HL-60/S4 treated with phorbol 12-myristate 13-acetate at 8.2 ng/mL for 4 days and 3 days (cell line): Measurements from ENCODE around the gene SLC6A19.

Source experiments
- in situ Hi-C: fragments of 300-500 bp; cut with MboI; formaldehyde crosslinking; loops from 2 replicates; pipeline ENCODE4 v1.15.0; 2022; ENCODE audit warnings: low sequenced_read_pairs

Gene SLC6A19

DNA sequence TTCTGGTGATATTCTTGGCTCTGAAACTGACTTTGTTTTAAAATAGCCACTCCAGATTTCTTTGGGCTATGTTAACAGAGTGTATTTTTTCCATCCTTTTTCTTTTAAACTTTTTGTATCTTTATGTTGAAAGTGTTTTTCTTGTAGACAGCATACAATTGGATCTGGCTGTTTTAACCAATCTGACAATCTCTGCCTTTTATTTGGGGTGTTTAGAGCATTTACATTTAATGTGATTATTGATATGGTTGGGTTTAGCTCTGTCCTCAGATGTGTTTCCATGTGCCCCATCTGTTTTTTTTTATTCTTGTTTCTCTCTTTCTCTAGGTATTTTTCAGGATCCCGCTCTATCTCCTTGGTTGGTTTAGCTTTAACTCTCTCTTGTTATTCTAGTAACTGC, 34.4 kb downstream of the SLC6A19 start:
- in situ Hi-C loops, result no loop called here

DNA sequence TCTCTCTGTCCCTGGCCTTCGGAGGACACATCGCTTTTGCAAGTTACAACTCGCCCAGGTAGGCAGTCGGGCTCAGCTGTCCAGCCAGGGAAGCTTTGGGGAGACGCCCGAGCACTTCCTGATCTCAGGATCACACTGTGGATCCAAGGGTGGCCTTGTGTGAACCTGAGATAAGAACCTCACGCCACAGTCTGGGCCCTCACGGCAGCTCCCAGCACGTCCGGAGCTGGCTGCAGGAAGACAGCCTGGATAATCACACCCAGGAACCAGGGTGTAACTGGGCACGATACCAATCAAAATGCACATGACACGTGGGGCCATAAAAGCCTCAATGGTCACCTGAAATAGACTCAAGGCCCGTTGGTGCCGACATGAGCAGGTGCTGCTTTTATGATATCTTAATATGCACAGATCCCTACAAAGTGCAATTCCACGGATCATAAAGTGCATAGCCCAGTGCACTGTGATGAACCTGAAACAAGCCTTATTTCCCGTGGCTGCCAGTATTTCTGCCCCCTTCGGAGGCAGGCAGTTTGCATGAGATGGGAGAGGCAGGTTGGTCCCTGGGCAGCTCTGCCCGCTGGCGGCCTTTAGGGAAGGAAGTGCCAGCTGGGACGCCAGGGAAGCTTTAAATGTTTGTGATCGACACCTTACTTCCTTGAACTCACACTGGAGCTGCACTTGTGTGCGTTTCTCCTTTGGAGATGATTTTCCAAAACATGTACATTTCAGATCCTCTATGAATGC, 38.3 kb downstream of the SLC6A19 start:
- in situ Hi-C loops, result no loop called here

DNA sequence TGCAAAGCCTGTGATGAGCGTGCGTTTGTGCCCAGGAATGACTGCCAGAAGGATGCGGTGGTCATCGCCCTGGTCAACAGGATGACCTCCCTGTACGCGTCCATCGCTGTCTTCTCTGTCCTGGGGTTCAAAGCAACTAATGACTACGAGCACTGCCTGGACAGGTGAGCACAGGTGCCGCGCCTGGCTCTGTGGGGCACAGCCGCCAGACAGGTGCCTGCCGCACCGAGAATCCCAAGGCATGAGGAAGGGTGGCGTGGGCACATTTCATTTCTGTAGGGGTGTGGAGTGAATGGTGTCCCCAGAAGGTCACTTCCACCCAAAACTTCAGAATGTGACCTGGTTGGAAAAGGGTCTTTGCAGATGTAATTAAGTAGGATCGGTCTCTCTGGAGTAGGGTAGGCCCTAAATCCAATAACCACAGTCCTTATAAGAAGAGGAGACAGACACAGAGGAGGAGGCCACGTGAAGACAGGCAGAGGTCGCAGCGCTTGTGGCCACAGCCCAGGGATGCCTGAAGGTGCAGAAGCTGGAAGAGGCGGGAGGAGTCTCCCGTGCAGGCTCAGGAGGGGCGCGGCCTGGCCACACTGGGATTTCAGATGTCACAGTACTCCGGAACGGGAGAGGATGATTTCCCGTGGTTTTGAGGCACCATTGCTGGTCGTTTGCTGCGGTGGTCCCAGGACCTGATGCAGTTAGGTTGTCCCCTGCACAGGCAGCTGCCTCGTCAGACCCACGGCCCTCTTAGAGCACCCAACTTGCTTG, 39.3 kb downstream of the SLC6A19 start:
- in situ Hi-C loops, result no loop called here

- in situ Hi-C loops, result no loop called here
Measured at GRCh38 chr5:1241509-1242080, 40.2 kb downstream of the SLC6A19 start.

DNA sequence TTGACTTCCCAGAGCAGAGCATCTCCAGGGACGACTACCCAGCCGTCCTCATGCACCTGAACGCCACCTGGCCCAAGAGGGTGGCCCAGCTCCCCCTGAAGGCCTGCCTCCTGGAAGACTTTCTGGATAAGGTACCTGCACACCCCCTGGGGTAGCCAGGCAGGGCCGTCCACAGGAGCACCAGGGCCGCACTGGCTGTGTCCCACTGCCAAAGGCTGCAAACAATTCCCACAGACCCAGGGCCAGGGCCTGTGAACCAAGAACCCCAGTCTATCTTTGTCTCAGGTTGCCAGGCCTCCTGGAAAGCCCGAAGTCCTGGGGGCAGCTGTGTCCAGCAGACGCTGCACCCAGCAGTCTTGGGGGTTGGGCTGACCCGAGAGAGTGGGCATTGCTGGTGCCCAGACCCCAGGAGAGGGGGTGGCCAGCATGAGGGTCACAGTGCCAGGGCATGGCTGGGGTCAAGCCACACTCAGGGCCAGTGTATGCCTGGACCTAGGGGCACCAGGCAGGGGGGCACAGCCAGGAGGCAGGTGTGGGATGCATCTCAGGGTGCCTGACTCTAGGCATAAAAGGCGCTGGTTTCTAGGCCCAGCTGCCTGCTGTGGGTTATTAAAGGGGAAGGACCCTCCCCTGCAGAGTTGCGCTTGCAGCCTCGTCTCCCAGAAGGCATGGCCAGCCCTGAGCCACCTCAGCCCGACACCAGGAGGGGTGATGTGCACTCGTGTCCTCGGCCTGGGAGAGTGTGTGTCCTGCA, 41.5 kb downstream of the SLC6A19 start:
- in situ Hi-C loops, result no loop called here

DNA sequence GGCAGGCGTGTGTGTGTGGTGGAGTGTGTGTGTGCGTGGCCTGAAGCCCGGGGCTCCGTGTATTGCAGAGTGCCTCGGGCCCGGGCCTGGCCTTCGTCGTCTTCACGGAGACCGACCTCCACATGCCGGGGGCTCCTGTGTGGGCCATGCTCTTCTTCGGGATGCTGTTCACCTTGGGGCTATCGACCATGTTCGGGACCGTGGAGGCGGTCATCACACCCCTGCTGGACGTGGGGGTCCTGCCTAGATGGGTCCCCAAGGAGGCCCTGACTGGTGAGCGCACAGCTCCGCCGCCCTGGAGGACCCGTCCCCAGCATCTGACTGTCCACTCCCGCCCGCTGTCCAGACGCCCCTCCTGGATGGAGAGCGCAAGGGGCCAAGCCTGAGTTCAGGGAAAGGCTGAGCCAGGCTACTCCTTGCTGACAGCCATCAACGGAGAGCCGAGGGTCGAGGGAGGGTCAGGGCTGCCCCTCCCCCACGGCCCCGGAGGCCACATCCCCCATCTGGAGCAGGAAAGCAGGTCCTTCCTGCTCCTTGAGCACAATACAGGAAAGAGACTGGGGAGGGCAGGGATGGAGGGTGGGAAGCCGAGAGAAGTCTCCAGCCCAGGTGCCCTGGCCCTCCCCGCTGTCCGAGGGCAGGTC, 42.2 kb downstream of the SLC6A19 start:
- in situ Hi-C loops, result no loop called here

DNA sequence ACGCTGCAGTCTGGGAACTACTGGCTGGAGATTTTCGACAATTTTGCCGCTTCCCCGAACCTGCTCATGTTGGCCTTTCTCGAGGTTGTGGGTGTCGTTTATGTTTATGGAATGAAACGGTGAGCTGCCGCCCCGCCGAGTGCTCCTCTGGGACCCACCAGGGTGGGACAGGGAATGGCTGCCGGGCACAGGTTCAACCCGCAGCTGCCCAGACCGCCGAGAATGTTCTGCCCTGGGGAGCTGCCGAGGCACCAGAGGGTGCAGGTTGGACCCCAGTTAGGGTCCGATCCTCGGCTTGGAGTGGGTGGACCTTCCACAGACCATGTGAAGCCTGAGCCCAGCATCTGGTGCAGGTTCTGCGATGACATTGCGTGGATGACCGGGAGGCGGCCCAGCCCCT, 42.9 kb downstream of the SLC6A19 start:
- in situ Hi-C loops, result no loop called here

GRCh38 chr5:1244976-1245375, 43.6 kb downstream of the SLC6A19 start:
- in situ Hi-C loops, result no loop called here

- in situ Hi-C loops, result no loop called here
Measured at GRCh38 chr5:1245905-1246576, 44.6 kb downstream of the SLC6A19 start.

DNA sequence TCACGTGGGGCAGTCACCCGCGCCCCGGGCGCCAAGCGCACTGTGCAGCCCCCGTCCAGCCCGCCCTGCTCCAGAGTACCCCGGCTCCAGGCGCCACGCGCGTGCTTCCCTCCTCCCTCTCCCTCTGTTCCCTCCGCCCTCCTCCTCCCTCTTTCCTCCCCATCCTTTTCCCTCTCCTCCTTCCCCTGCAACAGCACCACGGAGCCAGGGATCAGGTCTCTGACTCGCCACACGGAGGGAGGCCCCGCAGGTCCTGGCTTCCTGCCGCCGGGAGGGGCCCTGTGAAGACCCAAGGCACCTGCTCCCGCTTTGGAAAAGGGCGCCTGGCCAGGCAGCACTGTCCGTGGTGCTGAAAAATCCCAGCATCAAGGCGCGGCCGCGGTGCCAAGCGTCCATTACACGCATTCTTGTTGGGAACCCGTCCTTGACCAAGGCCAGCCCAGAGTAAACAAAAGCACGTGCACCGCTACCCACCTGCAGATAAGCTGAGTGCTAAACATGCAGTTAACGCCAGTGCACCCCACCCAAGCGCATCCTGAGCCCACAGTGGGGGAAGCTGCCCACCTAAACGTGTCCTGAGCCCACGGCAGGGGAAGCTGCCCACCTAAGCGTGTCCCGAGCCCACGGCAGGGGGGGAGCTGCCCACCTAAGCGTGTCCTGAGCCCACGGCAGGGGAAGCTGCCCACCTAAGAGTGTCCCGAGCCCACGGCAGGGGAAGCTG, 45.5 kb downstream of the SLC6A19 start:
- in situ Hi-C loops, result no loop called here

GRCh38 chr5:1247811-1248210, 46.4 kb downstream of the SLC6A19 start:
- in situ Hi-C loops, result no loop called here

DNA sequence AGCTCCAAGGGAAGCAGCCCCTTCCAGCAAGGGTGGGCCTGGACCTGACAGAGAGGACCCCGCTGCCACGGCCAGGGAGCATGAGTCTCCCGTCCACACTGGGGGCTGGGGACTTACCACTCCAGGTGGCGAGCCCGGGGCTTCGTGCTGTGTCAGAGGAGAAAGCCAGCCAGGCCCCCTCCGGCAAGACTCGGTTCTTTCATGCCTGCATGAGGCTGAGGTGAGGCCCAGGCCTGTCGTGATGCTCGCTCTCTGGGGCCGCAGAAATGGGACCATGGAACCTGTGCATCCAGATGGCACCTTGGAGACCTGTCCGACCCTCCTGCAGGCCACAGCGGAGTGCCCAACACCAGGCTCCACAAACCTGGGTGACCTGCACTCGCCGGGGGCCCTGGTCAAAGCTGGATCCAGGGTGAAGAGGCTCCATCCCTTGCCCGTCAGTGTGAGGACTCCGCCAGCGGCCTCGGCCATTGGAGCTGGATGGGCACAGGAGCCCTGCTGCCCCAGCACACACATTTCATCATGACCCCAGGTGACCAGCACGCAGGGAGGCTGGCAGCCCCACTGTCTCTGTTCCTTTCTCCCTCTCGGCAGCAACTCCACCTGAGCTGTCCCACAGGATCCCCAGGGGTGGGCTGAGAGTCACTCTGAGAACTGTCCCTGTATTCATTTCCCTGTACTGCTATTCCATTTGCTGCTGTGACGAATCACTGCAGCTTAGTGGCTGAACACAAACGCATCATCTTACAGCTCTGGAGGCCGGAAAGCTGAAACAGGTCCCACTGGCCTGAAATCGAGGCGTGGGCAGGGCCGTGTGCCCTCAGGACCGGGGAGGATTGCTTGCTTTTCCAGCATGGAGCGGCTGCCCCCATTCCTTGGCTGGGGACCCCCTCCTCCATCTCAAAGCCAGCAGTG, 48.2 kb downstream of the SLC6A19 start:
- in situ Hi-C loops, result no loop called here

DNA sequence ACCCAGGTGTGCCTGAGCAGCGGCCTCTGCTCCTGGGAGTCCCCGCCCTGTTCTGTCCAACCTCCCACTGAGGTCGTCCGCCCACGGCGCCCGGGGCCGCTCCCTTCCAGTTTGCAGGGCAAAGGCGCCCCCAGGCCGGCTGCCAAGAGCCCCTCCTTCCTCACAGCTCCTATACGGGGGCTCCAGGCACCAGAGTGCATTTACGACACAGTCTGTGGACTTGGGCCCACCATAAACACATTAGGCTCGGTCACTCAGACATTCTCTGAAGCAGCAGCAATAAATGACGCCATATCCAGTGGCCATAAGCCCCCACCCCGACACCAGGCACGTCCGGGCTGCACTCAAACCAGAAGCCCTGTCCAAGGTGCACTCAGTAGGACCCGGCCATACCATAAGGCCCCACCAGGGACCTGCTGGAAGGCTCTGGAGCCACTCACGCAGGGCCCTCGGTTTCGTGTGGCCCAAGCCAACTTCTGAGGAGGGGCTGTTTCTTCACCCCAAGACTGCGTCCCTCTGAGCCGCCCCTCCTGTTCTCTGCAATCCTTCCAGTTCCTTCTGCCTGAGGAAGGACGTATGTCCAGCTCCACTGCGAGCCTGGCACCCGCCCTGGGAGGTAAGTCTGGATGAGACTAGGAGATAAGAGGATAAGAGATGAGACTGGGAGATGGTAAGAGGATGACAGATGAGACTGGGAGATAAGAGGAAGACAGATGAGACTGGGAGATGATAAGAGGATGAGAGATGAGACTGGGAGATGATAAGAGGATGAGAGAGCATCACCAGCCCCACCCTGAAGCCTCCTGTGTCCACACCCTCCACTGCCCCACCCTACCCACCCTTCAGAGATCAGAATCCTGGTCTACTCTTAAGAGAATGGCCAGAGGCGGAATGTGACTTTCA, 50.5 kb downstream of the SLC6A19 start:
- in situ Hi-C loops, result no loop called here

GRCh38 chr5:1252681-1253080, 51.3 kb downstream of the SLC6A19 start:
- in situ Hi-C loops, result no loop called here

DNA sequence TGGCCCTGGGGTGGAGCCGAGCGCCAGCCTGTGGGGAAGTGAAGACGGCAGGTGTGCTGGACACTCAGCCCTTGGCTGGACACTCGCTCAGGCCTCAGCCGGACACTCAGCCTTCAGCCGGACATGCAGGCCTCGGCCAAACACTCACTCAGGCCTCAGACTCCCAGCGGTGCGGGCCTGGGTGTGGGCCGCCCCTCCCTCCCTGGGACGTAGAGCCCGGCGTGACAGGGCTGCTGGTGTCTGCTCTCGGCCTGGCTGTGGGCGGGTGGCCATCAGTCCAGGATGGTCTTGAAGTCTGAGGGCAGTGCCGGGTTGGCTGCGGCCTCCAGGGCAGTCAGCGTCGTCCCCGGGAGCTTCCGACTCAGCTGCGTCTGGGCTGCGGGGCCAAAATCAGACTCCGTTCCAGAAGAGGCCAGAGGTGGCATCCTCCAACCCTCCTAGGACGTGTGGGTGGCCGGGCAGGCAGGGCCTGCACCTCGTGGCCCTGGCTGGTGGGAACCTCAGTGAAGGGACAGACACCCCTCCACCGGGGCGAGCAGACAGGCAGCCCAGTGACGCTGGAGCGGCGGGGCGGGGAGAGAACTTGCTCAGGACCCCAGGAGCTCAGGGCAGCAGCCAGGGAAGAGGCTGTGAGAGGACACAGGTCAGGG, 52.2 kb downstream of the SLC6A19 start:
- in situ Hi-C loops, result no loop called here

- in situ Hi-C loops, result no loop called here
Measured at GRCh38 chr5:1254196-1254595, 52.8 kb downstream of the SLC6A19 start.

- in situ Hi-C loops, result no loop called here
Measured at GRCh38 chr5:1255081-1255561, 53.7 kb downstream of the SLC6A19 start.
